ENCODE results near the gene RBM27.
"Not testable (repeated sequence)": the region's sequence is repeated elsewhere in the genome, so short reads cannot be mapped to it uniquely, and the experiment has no call there.

Gene RBM27

DNA sequence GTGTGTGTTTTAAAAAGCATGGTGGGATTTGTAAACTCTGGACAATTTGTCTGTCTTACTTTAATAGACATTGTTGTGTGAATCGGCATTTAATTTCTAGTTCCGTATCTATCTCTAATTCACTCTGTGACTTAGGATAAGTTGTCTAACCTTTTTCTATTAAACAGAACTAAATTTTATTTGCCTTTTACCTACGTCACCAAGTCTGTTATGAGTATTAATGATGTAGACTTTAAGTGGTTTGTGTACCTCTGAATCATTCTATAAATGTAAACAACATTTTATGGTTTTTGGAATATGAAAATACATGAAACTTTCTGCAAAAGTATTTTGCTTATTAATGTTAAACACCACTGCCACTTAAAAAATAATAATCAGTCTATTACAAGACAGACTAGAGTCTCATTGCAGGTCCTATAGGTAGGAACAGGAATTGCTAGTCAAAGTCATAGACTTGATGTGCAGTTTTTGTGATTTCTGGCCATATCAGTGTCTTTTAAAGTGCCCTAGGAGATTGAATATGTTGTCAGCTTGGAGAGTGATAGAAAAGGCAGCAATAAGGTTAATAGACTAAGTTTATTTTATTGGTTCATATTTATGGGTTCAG is 5.6 kb downstream of the RBM27 start:
- DNase-seq (ENCODE audit: low read depth): no peak

DNA sequence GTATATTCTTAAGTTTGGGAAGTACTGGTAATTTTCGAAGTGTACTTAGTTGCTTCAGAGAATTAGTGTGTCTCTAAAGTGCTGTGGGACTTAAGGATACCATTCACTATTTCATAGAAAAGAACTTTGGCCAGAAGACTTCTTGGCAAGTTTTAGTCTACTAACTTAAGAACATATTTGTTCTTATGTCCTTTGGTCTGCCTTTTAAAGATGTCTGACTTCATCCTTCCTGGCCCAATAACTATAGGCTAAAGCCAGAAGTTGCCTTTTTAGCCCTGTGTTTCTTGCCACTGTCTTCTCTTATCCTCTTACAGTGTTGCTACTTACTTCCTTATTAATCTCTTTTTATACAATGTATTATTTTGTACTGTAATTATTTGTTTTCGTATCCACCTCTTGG is 6.3 kb downstream of the RBM27 start:
- DNase-seq (ENCODE audit: low read depth): no peak

DNA sequence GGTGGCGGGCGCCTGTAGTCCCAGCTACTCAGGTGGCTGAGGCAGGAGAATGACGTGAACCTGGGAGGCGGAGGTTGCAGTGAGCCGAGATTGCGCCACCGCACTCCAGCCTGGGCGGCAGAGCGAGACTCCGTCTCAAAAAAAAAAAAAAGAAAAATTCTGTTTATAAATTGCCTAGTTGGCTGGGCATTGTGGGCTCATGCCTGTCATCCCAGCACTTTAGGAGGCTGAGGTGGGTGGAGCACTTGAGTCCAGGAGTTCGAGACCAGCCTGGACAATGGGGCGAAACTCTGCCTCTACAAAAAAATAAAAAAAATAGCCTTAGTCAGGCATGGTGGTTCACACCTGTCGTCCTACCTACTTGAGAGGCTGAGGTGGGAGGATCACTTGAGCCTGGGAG is 7.4 kb downstream of the RBM27 start:
- DNase-seq (ENCODE audit: low read depth): not testable (repeated sequence)

DNA sequence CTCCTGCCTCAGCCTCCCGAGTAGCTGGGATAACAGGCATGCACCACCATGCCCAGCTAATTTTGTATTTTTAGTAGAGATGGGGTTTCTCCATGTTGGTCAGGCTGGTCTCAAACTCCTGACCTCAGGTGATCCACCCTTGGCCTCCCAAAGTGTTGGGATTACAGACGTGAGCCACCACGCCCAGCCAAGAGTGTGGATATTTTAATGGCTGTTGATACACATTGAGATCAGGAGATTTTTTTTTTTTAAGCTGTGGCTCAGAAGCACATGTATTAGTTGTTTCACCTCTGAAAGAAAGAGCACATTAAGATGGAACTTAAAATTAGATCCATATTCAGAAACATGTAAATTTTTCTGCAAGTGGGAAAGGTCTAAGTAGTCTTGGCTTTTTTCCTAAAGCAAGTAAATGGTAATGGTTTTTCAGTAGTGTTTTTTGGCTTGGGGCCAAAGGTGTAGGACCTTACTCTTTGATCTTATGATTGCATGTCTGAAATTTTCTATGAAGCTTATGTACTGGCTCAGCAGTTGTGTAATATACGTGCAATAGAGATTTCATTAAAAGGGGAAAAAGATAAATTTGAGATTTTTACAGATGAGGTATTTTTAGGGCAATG is 9.9 kb downstream of the RBM27 start:
- DNase-seq (ENCODE audit: low read depth): peak; percentile 9

DNA sequence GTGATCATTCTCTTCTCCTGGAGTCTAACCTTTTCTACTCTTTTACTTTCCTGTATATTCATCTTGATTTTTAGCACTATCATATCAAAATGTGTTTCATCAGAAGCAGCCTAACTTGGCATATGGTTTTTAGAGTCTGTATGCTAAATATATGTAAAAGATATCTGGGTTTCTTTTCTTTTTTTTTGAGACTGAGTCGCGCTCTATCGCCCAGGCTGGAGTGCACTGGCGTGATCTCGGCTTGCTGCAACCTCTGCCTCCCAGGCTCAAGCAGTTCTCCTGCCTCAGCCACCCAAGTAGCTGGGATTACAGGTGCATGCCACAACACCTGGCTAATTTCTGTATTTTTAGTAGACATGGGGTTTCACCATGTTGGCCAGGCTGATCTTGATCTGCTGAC is 11.5 kb downstream of the RBM27 start:
- not testable (repeated sequence) for DNase-seq (ENCODE audit: low read depth)

DNA sequence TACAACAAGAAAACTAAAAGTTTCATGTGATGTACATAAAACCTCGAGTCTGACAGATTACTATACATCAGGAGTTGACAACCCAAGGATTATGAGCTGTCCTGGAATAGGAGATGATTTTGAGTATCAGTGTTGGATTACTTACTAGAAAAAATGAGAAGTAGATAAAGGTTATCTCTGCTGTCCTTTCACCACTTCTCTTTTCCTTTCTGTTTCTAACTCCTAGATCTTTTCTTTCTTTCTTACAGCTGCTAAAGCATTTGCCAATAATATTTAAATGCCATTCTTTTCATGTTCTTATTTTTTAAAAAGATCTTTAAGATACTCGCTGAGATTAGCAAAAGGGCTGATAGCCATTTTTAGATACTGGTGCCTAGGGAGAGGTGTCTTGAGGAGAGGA is 14.8 kb downstream of the RBM27 start:
- no peak for DNase-seq (ENCODE audit: low read depth)

DNA sequence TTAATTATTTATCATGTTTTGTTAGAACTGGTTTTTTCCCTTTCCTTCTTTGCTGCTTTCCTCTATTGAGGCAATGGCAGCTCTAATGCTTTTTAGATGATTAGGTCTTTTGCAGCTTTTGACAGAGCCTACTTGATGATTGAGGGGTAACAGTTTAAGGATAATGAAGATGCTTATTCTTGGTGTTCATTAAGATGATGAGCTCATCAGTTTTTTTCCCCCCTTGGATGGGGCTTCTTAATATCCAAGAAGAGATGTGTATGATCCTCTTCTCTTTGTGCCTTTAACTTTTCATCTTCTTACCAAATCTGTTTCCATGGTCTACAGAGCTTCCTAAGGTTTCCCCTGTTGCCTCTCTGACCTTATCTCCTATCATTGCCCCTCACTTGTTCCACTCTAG is 15.8 kb downstream of the RBM27 start:
- no peak for DNase-seq (ENCODE audit: low read depth)

DNA sequence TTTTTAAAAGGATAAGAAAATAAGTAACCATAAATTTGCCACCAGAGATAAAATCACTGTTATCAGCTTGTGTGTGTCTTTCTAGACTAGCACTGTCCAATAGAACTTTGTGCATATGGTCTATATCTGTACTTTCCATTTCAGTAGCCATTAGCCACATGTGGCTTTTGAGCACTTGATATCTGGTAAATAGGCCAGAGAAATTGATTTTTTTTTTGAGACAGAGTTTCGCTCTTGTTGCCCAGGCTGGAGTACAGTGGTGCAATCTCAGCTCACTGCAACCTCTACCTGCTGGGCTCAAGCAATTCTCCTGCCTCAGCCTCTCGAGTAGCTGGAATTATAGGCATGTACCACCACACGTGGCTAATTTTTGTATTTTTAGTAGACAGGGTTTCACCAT is 17.8 kb downstream of the RBM27 start:
- no peak for DNase-seq (ENCODE audit: low read depth)

DNA sequence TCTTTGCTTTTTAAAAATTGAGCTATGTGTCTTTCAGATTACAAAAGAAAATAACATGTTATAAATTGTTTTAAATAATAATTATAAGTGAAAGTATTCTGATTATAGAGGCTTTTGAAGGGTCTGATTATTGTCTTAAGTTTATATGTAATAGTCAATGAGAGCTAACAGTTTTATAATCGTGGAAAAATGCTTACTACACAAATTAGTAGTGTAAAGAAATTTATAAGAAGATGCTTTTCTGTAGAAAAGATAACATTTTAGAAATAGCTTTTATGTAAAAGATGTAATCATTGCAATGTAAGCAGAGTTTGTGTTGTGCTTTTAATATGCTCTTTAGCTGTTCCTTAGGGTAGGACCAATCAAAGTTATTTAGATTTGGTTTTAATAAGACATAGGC is 18.6 kb downstream of the RBM27 start:
- DNase-seq (ENCODE audit: low read depth): no peak

DNA sequence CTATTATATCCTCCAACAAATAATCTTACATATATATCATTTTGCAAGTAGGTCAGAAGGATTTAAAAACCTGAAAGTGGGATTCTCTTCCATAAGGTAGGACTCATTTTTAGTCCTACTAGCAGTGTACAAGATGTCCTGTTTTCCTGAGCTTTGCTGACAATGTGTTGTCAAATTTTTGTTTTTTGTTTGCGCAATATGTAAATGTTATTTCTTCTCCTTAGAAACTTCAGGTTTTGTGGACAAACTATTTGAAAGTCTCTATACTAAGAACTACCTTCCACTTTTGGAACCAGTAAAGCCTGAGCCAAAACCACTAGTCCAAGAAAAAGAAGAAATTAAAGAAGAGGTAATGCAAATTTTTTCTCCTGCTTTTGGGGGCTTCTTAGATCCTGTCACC is 19.8 kb downstream of the RBM27 start:
- DNase-seq (ENCODE audit: low read depth): no peak

DNA sequence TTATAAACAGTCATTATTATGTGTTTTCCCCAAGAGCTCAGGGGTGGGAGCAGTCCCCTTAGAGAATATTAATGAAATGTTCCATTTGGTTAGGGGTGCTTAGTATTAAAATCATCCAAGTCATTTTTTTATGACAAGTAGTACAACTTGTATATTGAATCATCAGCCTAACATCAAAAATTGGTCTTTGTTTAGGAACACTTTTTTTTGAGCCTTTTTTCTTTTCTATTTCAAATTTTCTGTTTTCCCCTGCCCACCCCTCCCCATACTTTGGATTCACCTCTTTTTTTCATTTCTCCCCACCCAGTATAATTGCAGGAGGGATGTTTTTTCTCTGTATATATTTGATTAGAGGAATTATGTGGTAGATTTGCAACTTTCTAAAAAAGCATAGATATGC is 25.8 kb downstream of the RBM27 start:
- DNase-seq (ENCODE audit: low read depth): no peak

DNA sequence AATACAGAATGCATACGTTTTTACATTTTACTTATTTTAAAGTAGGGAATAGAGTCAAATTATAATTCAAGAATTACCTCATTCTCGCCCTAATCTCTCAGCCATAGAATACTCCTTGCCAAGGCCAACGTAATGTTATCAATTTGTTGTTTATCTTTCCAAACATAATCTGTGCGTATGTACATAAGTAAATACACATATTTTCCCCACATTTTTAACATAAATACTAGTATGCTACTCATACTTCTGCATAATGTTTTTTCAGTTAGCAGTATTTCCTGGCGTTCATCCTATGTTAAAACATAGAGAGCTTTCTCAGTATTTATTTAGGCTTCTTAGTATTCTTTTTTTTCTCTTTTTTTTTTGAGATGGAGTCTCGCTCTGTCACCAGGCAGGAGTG is 28.8 kb downstream of the RBM27 start:
- no peak for DNase-seq (ENCODE audit: low read depth)

DNA sequence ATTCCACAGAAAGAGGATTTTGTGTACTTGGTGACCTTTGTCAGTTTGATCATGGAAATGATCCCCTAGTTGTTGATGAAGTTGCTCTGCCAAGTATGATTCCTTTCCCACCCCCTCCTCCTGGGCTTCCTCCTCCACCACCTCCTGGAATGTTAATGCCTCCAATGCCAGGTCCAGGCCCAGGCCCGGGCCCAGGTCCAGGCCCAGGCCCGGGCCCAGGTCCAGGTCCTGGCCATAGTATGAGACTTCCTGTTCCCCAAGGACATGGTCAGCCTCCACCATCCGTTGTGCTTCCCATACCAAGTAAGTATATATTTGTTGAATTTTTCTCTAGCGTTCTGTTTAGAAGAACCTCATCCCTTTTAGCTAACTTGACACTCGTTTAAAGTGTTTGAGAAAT is 30.0 kb downstream of the RBM27 start:
- no peak for DNase-seq (ENCODE audit: low read depth)

DNA sequence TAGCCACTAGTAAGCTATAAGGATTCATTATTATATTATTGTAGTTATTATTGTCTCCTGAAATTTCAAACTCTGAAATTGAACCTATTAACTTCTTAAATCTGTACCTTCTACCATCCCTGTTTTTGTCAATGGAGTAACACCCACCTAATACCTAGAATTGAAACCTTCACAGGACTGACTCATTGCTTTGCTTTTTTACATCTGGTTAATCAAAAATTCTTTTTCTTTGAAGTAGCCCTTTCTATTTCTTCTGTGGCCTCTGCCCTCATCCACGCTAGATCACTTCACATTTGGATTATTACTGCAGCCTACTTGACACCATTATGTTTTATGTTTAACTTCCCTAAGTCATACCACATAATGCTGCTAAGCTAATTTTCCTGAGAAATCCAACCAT is 35.6 kb downstream of the RBM27 start:
- DNase-seq (ENCODE audit: low read depth): no peak

DNA sequence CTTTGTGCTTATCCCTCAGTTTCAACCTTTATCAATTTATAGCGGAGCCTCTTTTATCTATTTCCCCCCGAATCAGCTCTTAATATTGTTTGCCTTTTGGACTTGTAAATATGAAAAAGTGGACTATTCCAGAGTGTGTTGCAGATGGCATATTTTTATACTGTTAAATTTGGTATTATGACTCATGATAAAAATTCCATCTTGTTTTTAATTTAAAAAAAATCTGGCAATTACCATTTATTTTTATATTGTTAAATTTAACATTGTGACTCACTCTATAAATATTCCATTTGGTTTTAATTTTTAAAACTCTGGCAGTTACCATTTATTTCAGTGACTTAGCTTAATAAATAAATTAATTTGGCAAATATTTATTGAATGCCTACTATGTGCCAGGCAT is 37.5 kb downstream of the RBM27 start:
- no peak for DNase-seq (ENCODE audit: low read depth)

DNA sequence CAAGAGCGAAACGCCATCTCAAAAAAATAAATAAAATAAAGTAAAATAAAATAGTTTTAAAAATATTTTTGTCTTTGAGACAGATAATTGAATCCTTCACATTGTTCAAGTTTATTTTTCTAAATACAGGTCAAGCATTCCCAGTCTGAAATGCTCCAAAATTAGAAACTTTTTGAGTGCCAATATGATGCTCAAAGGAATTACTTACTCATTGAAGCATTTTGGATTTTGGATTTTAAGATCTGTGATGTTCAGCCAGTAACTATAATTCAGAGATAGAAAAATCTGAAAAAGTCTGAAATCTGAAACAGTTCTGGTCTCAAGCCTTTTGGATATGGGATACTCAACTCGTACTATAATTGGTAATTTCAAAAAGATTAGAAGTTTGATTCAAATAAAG is 39.8 kb downstream of the RBM27 start:
- no peak for DNase-seq (ENCODE audit: low read depth)

DNA sequence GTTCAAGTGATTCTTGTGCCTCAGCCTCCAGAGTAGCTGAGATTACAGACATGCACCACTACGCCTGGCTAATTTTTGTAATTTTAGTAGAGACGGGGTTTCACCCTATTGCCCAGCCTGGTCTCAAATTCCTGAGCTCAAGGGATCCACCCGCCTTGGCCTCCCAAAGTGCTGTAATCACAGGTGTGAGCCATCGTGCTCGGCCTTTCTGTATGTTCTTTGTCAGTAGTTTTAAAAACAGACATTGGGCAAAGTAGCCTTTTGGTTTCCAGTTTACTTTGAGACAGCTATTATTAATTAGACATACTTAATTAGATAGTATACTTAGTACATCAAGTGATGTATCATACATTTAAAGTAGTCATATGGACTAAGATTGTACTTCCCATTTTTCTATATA is 45.2 kb downstream of the RBM27 start:
- no peak for DNase-seq (ENCODE audit: low read depth)

DNA sequence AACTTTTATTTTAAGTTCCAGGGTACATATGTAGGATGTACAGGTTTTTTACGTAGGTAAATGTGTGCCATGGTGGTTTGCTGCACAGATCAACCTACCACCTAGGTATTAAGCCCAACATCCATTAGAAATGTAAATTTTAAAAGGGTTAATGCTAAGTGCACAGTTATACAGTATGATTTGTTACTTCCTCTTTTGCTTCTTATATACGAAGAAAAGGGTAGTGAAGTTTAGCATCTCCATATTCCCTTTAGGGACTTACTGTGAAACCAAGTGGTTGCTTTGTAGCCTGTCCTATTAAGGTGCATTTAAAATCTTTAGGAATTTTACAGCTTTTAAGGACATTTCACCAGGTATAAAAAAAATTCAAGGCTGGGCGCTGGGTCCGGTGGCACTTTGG is 46.4 kb downstream of the RBM27 start:
- DNase-seq (ENCODE audit: low read depth): no peak

Measured in fibroblast of the conjunctiva (primary cell).